SK-N-SH treated with all-trans-retinoic acid at 6 μM for 48 hours (cell line): ENCODE results near the gene SNX8.

Experiments used
- ARNTL ChIP-seq: fragments of 450-650 bp; formaldehyde crosslinking; IDR thresholded peaks from 2 replicates; pipeline ENCODE4 v1.5.0; 2020; ENCODE audit warnings: low read depth, mild to moderate bottlenecking, moderate library complexity, borderline replicate concordance
- BACH2 ChIP-seq: fragments of 250-450 bp; sonication (Bioruptor Pico); IDR thresholded peaks from 2 replicates; pipeline ENCODE4 v1.9.0; 2021; ENCODE audit warnings: mild to moderate bottlenecking, borderline replicate concordance
- ISL1 ChIP-seq: fragments of 250-450 bp; sonication (Bioruptor Pico); IDR thresholded peaks from 2 replicates; pipeline ENCODE4 v2.1.2; 2022; ENCODE audit warnings: mild to moderate bottlenecking, moderate library complexity
- OSR1 ChIP-seq: fragments of 250-450 bp; sonication (Bioruptor Pico); IDR thresholded peaks from 2 replicates; pipeline ENCODE4 v1.8.0; 2022; ENCODE audit warnings: moderate library complexity, mild to moderate bottlenecking, inconsistent platforms
- PATZ1 ChIP-seq: fragments of 250-450 bp; sonication (Bioruptor Pico); IDR thresholded peaks from 2 replicates; pipeline ENCODE4 v1.8.0; 2020; ENCODE audit warnings: mild to moderate bottlenecking, moderate library complexity, borderline replicate concordance
- ZFP3 ChIP-seq: fragments of 250-450 bp; sonication (Bioruptor Pico); IDR thresholded peaks from 2 replicates; pipeline ENCODE4 v1.5.0; 2020; ENCODE audit warnings: mild to moderate bottlenecking, moderate library complexity
- ZFP30 ChIP-seq: fragments of 450-650 bp; formaldehyde crosslinking; IDR thresholded peaks from 2 replicates; pipeline ENCODE4 v1.5.0; 2022; ENCODE audit warnings: mild to moderate bottlenecking, moderate library complexity

- TF ChIP-seq PATZ1 (no peak), BACH2 (CRISPR knock-in tag) (no peak), ZFP30 (CRISPR knock-in tag) (no peak), ARNTL (CRISPR knock-in tag) (no peak), OSR1 (no peak), ISL1 (CRISPR knock-in tag) (no peak), ZFP3 (no peak)
These were observed 16.3 kb upstream of the SNX8 start for GRCh38 chr7:2330493-2330892.
